GM23338 (cell line): ENCODE results near the gene NPAT. TPM values are rescaled to one million over a fixed set of nuclear protein-coding genes. Genes with fewer than 3 reads are reported as not detected.

ENCODE experiments used
- ATAC-seq: fragments of 200-7000 bp; cut with Tn5 transposase; 3 replicates; pipeline ENCODE4 v1.9.1; 2020
- DNase-seq: peaks from one replicate; pipeline ENCODE4 v3.0.0-alpha.2; 2015; ENCODE audit warnings: low spot score
- H2AFZ ChIP-seq: fragments of 200-600 bp; sonication (generic); 2 replicates; pipeline ENCODE4 v1.8.0; 2016; ENCODE audit warnings: antibody characterized with exemption, mild to moderate bottlenecking, moderate library complexity
- H3F3A ChIP-seq: fragments of 200-600 bp; sonication (generic); replicated peaks from 2 replicates; pipeline ENCODE4 v1.8.0; 2017; ENCODE audit warnings: antibody characterized with exemption, mixed run types, low read depth
- H3K27ac ChIP-seq: fragments of 200-600 bp; sonication (generic); 2 replicates; pipeline ENCODE4 v1.6.1; 2016; ENCODE audit warnings: low read depth
- H3K27me3 ChIP-seq: fragments of 200-600 bp; sonication (generic); 2 replicates; pipeline ENCODE4 v1.8.0; 2016; ENCODE audit warnings: mild to moderate bottlenecking, mixed run types, moderate library complexity; ENCODE audit not compliant: insufficient read depth
- H3K36me3 ChIP-seq: fragments of 200-600 bp; sonication (generic); 2 replicates; pipeline ENCODE4 v1.8.0; 2016; ENCODE audit warnings: mild to moderate bottlenecking; ENCODE audit not compliant: insufficient read depth
- H3K4me1 ChIP-seq: fragments of 200-600 bp; sonication (generic); 2 replicates; pipeline ENCODE4 v1.8.0; 2016; ENCODE audit warnings: mild to moderate bottlenecking, moderate library complexity; ENCODE audit not compliant: insufficient read depth
- H3K4me2 ChIP-seq: fragments of 200-600 bp; sonication (generic); 2 replicates; pipeline ENCODE4 v1.7.1; 2017; ENCODE audit warnings: mixed run types
- H3K4me3 ChIP-seq: fragments of 200-600 bp; sonication (generic); 2 replicates; pipeline ENCODE4 v1.6.1; 2016; ENCODE audit warnings: mixed run types
- H3K79me2 ChIP-seq: fragments of 200-600 bp; sonication (generic); replicated peaks from 2 replicates; pipeline ENCODE4 v1.8.0; 2017; ENCODE audit warnings: mild to moderate bottlenecking; ENCODE audit not compliant: insufficient read depth
- H3K9me2 ChIP-seq: fragments of 200-600 bp; sonication (generic); 2 replicates; pipeline ENCODE4 v1.8.0; 2017; ENCODE audit not compliant: insufficient read depth
- H4K20me1 ChIP-seq: fragments of 200-600 bp; sonication (generic); replicated peaks from 2 replicates; pipeline ENCODE4 v1.8.0; 2017; ENCODE audit warnings: mild to moderate bottlenecking; ENCODE audit not compliant: insufficient read depth
- H3K27ac Mint-ChIP-seq: 2 replicates; pipeline ENCODE4 v1.8.0; 2020; ENCODE audit warnings: inconsistent platforms, mild to moderate bottlenecking, moderate library complexity, mixed read lengths
- H3K27me3 Mint-ChIP-seq: 3 replicates; pipeline ENCODE4 v1.8.0; 2022; ENCODE audit warnings: low read depth, mild to moderate bottlenecking, moderate library complexity, mixed read lengths, inconsistent platforms; ENCODE audit not compliant: insufficient read depth, poor library complexity
- H3K36me3 Mint-ChIP-seq: 3 replicates; pipeline ENCODE4 v1.8.0; 2021; ENCODE audit warnings: low read depth, mild to moderate bottlenecking, inconsistent platforms, moderate library complexity, mixed read lengths
- H3K4me1 Mint-ChIP-seq: 3 replicates; pipeline ENCODE4 v1.8.0; 2020; ENCODE audit warnings: mild to moderate bottlenecking, inconsistent platforms, mixed read lengths
- H3K4me3 Mint-ChIP-seq: 3 replicates; pipeline ENCODE4 v1.8.0; 2021; ENCODE audit warnings: moderate library complexity, mild to moderate bottlenecking, inconsistent platforms, mixed read lengths
- H3K9me3 Mint-ChIP-seq: 3 replicates; pipeline ENCODE4 v1.8.0; 2020; ENCODE audit warnings: moderate library complexity, mild to moderate bottlenecking, inconsistent platforms, mixed read lengths
- CREB1 ChIP-seq: fragments of 250-450 bp; sonication (Bioruptor Pico); IDR thresholded peaks from 2 replicates; pipeline ENCODE4 v1.5.0; 2020; ENCODE audit warnings: low read depth, mild to moderate bottlenecking, moderate library complexity
- CTCF ChIP-seq, 2 experiments: fragments of 200-600 bp in 1 of 2; sonication (generic) in 1 of 2; conservative IDR thresholded peaks; 2 replicates each; pipeline versions ENCODE4 v1.5.1 to v1.6.1; 2016 to 2017; ENCODE audit warnings: antibody characterized with exemption in 2 of 2, low read depth in 2 of 2, mild to moderate bottlenecking in 2 of 2, moderate library complexity in 1 of 2
- ETS1 ChIP-seq: IDR thresholded peaks from 2 replicates; pipeline ENCODE4 v1.6.1; 2016; ENCODE audit warnings: antibody characterized with exemption
- EZH2 ChIP-seq: fragments of 200-600 bp; sonication (generic); IDR thresholded peaks from one replicate; pipeline ENCODE4 v1.8.0; 2017; ENCODE audit warnings: antibody characterized with exemption, mild to moderate bottlenecking, low read depth; ENCODE audit not compliant: unreplicated experiment
- EZH2phosphoT487 ChIP-seq: fragments of 200-600 bp; sonication (generic); IDR thresholded peaks from one replicate; pipeline ENCODE4 v1.8.1; 2018; ENCODE audit warnings: antibody characterized with exemption; ENCODE audit not compliant: unreplicated experiment
- JUNB ChIP-seq: IDR thresholded peaks from one replicate; pipeline ENCODE4 v1.6.1; 2016; ENCODE audit warnings: antibody characterized with exemption; ENCODE audit not compliant: unreplicated experiment
- NANOG ChIP-seq: IDR thresholded peaks from 2 replicates; pipeline ENCODE4 v1.6.1; 2016; ENCODE audit warnings: antibody characterized with exemption, borderline replicate concordance
- POLR2AphosphoS5 ChIP-seq: IDR thresholded peaks from 2 replicates; pipeline ENCODE4 v1.6.1; 2016; ENCODE audit warnings: antibody characterized with exemption, low read depth
- REST ChIP-seq: IDR thresholded peaks from one replicate; pipeline ENCODE4 v1.6.1; 2018; ENCODE audit warnings: antibody characterized with exemption; ENCODE audit not compliant: unreplicated experiment
- STAT1 ChIP-seq: IDR thresholded peaks from one replicate; pipeline ENCODE4 v1.6.1; 2016; ENCODE audit warnings: antibody characterized with exemption; ENCODE audit not compliant: unreplicated experiment
- ZNF114 ChIP-seq: fragments of 250-450 bp; sonication (Bioruptor Pico); IDR thresholded peaks from 2 replicates; pipeline ENCODE4 v1.5.0; 2020; ENCODE audit warnings: mild to moderate bottlenecking, moderate library complexity
- ZNF331 ChIP-seq: fragments of 250-450 bp; sonication (Bioruptor Pico); IDR thresholded peaks from 2 replicates; pipeline ENCODE4 v1.5.0; 2020; ENCODE audit warnings: low read depth, mild to moderate bottlenecking, moderate library complexity
- ZNF462 ChIP-seq: fragments of 250-450 bp; sonication (Bioruptor Pico); IDR thresholded peaks from 2 replicates; pipeline ENCODE4 v1.5.0; 2020; ENCODE audit warnings: mild to moderate bottlenecking, moderate library complexity
- polyA plus RNA-seq: library from polyadenylated mRNA; unstranded; fragments of >200 nt; fragmentation: Nextera tagmentation; extraction: Ambion mirVana; gene quantifications from 2 replicates; pipeline ENCODE4 v1.2.1, GENCODE V29; 2016
- total RNA-seq: library from RNA; depleted of rRNA; stranded (reverse); fragments of >200 nt; shearing (Covaris generic); gene quantifications from 2 replicates; pipeline ENCODE4 v1.2.3, GENCODE V29; 2014

NPAT gene
- total and polyA plus RNA-seq, 2 experiments from 2014 or later = 24.2 to 25.1 TPM

GRCh38 chr11:108224911-108225786, 2.7 kb upstream of the NPAT start:
- Mint-ChIP-seq H3K4me3 (no peak overlapping the region; the same call in 1 of the 3 replicates), H3K27me3 (no peaks in the 10 kb centered on the region), H3K27ac (peak overlapping the region; percentile 14; the same call in 1 of the 2 replicates), H3K9me3 (no peaks in the 10 kb centered on the region), H3K36me3 (peaks cover 23% of the 10 kb centered on the region; the same call in 2 of the 3 replicates), H3K4me1 (peaks cover 24% of the 10 kb centered on the region)
- H2AFZ ChIP-seq = no peak overlapping the region
- peaks cover 23% of the 10 kb centered on the region for H3K4me1 ChIP-seq
- 0 out of 2 replicates have a peak overlapping the region, but pooled peaks have one; percentile 5 for H3K27ac ChIP-seq
- H3K4me3 ChIP-seq = peak overlapping the region; percentile 86
- TF ChIP-seq STAT1 (no peak), ETS1 (no peak), ZNF114 (no peak), POLR2AphosphoS5 (no peak), JUNB (no peak), EZH2 (no peak), ZNF462 (CRISPR knock-in tag) (no peak), EZH2phosphoT487 (no peak), NANOG (no peak), ZNF331 (CRISPR knock-in tag) (no peak), CREB1 (CRISPR knock-in tag) (no peak), CTCF (conservative IDR thresholded peaks at IDR 0.05; ENCODE audit: low read depth in 2 of 2) (no peak), REST (no peak)
- H3K4me2 ChIP-seq = peak overlapping the region; percentile 89
- H3K36me3 ChIP-seq = peaks cover 10% of the 10 kb centered on the region; the same call in 1 of the 2 replicates
- ATAC-seq (no peak), DNase-seq (no peak)
- H3F3A ChIP-seq = peaks cover 5% of the 10 kb centered on the region
- no peaks in the 10 kb centered on the region for H3K9me2 ChIP-seq
- H3K79me2 ChIP-seq = peaks cover 63% of the 10 kb centered on the region
- H4K20me1 ChIP-seq = peaks cover 21% of the 10 kb centered on the region
- no peaks in the 10 kb centered on the region for H3K27me3 ChIP-seq
